SK-N-SH (cell line): ENCODE measurements around the gene PRSS38. TPM values are rescaled to one million over a fixed set of nuclear protein-coding genes. Genes with fewer than 3 reads are reported as not detected.

Source experiments
- CTCF ChIA-PET: fragments of 300-600, 350-600 bp; formaldehyde crosslinking; extraction: SDS; loops from one replicate; lab custom pipeline; 2021; lab: Yijun Ruan, JAX
- POLR2A ChIA-PET: fragments of 350-600 bp; sonication (Branson Sonifier 250); formaldehyde crosslinking; extraction: SDS; loops from one replicate; lab custom pipeline; 2020; ENCODE audit warnings: antibody characterized with exemption, inconsistent platforms; lab: Yijun Ruan, JAX
- DNase-seq: peaks from one replicate; pipeline ENCODE4 v3.0.0; 2012
- H2AFZ ChIP-seq: fragments of 200-600 bp; sonication (generic); 2 replicates; pipeline ENCODE4 v1.8.1; 2016; ENCODE audit warnings: antibody characterized with exemption, mild to moderate bottlenecking, low read depth
- H3F3A ChIP-seq: fragments of 200-600 bp; sonication (generic); replicated peaks from 2 replicates; pipeline ENCODE3; 2016; ENCODE audit warnings: antibody characterized with exemption, mild to moderate bottlenecking; ENCODE audit not compliant: insufficient read depth
- H3K27ac ChIP-seq, 2 experiments: fragments of 200-500 bp in 1 of 2; fragments of 200-600 bp in 1 of 2; sonication (Bioruptor generic) in 1 of 2; sonication (generic), shearing (Covaris generic) in 1 of 2; 2 replicates each; pipeline versions ENCODE4 v1.5.1 to v1.6.1; 2014 to 2016; ENCODE audit warnings: low read depth in 2 of 2, inconsistent platforms in 1 of 2, low read length in 1 of 2, mild to moderate bottlenecking in 1 of 2, mixed read lengths in 1 of 2
- H3K27me3 ChIP-seq: fragments of 200-600 bp; sonication (generic), shearing (Covaris generic); 2 replicates; pipeline ENCODE4 v1.6.1; 2016; ENCODE audit warnings: mixed run types; ENCODE audit not compliant: insufficient read depth
- H3K36me3 ChIP-seq, 2 experiments: fragments of 200-500 bp in 1 of 2; fragments of 200-600 bp in 1 of 2; sonication (Bioruptor generic) in 1 of 2; sonication (generic) in 1 of 2; replicated peaks in 1 of 2; 2 replicates each; pipeline versions ENCODE3 to v1.5.1; 2014 to 2016; ENCODE audit warnings: low read length in 1 of 2, mild to moderate bottlenecking in 1 of 2; ENCODE audit not compliant: insufficient read depth in 2 of 2, control insufficient read depth in 1 of 2
- H3K4me1 ChIP-seq, 2 experiments: fragments of 200-500 bp in 1 of 2; fragments of 200-600 bp in 1 of 2; sonication (Bioruptor generic) in 1 of 2; sonication (generic), shearing (Covaris generic) in 1 of 2; 2 replicates each; pipeline versions ENCODE4 v1.5.1 to v1.6.1; 2014 to 2016; ENCODE audit warnings: low read depth in 1 of 2, low read length in 1 of 2, mixed run types in 1 of 2; ENCODE audit not compliant: insufficient read depth in 2 of 2, control insufficient read depth in 1 of 2
- H3K4me2 ChIP-seq: fragments of 200-600 bp; sonication (generic), shearing (Covaris generic); 2 replicates; pipeline ENCODE4 v1.6.1; 2017; ENCODE audit warnings: mixed run types
- H3K4me3 ChIP-seq, 2 experiments: fragments of 200-500 bp in 1 of 2; fragments of 200-600 bp in 1 of 2; sonication (Bioruptor generic) in 1 of 2; sonication (generic), shearing (Covaris generic) in 1 of 2; 2 replicates each; pipeline versions ENCODE4 v1.5.1 to v1.8.1; 2014 to 2016; ENCODE audit warnings: low read depth in 2 of 2, inconsistent platforms in 1 of 2, low read length in 1 of 2, mild to moderate bottlenecking in 1 of 2, mixed read lengths in 1 of 2, moderate library complexity in 1 of 2
- H3K79me2 ChIP-seq: fragments of 200-600 bp; sonication (generic); 2 replicates; pipeline ENCODE4 v1.8.1; 2017; ENCODE audit warnings: mild to moderate bottlenecking; ENCODE audit not compliant: insufficient read depth
- H3K9ac ChIP-seq: fragments of 200-600 bp; sonication (generic); 2 replicates; pipeline ENCODE4 v1.6.1; 2017; ENCODE audit warnings: mixed run types
- H3K9me2 ChIP-seq: fragments of 200-600 bp; sonication (generic); 2 replicates; pipeline ENCODE4 v1.6.1; 2017; ENCODE audit warnings: mixed run types
- H3K9me3 ChIP-seq: fragments of 200-600 bp; sonication (generic); 2 replicates; pipeline ENCODE4 v1.6.1; 2017; ENCODE audit warnings: mixed run types, mild to moderate bottlenecking, moderate library complexity
- H4K20me1 ChIP-seq: fragments of 200-600 bp; sonication (generic); 2 replicates; pipeline ENCODE4 v1.6.1; 2017; ENCODE audit warnings: mild to moderate bottlenecking, mixed run types; ENCODE audit not compliant: insufficient read depth
- CTCF ChIP-seq: fragments of 200-600 bp; sonication (generic); IDR thresholded peaks from 2 replicates; pipeline ENCODE4 v1.6.1; 2017; ENCODE audit warnings: antibody characterized with exemption, mild to moderate bottlenecking, moderate library complexity
- EP300 ChIP-seq, 2 experiments: IDR thresholded peaks; 2 replicates each; pipeline versions ENCODE4 v1.4.0 to v1.6.1; 2012; ENCODE audit warnings: borderline replicate concordance in 1 of 2, low read depth in 1 of 2, low read length in 1 of 2
- FOXJ3 ChIP-seq: sonication (generic); formaldehyde crosslinking; IDR thresholded peaks from 2 replicates; pipeline ENCODE4 v1.5.1; 2020; ENCODE audit warnings: mild to moderate bottlenecking, missing genetic modification reagents
- GABPA ChIP-seq: IDR thresholded peaks from 2 replicates; pipeline ENCODE4 v1.4.0; 2012; ENCODE audit warnings: low read depth, mild to moderate bottlenecking
- JUND ChIP-seq: IDR thresholded peaks from 2 replicates; pipeline ENCODE4 v1.4.0; 2012
- MEF2A ChIP-seq: IDR thresholded peaks from 2 replicates; pipeline ENCODE4 v1.4.0; 2012; ENCODE audit warnings: low read depth, borderline replicate concordance
- MXI1 ChIP-seq: IDR thresholded peaks from 2 replicates; pipeline ENCODE4 v1.6.1; 2012; ENCODE audit warnings: mild to moderate bottlenecking, low read depth, low read length, improper control_type of control experiment
- NFIC ChIP-seq: IDR thresholded peaks from 2 replicates; pipeline ENCODE4 v1.4.0; 2012; ENCODE audit warnings: borderline replicate concordance
- NRF1 ChIP-seq: IDR thresholded peaks from 2 replicates; pipeline ENCODE4 v1.6.1; 2012; ENCODE audit warnings: low read depth, mild to moderate bottlenecking, low read length
- PBX3 ChIP-seq: IDR thresholded peaks from 2 replicates; pipeline ENCODE4; 2012
- RCOR1 ChIP-seq: fragments of 150-350 bp; IDR thresholded peaks from 2 replicates; pipeline ENCODE4 v1.6.1; 2017; ENCODE audit warnings: antibody characterized with exemption, low read length
- REST ChIP-seq: IDR thresholded peaks from 2 replicates; pipeline ENCODE4 v1.6.1; 2012; ENCODE audit warnings: mild to moderate bottlenecking, low read depth, low read length, moderate library complexity
- RXRA ChIP-seq: IDR thresholded peaks from 2 replicates; pipeline ENCODE4 v1.4.0; 2012; ENCODE audit warnings: low read depth, mild to moderate bottlenecking, borderline replicate concordance
- TCF12 ChIP-seq: IDR thresholded peaks from 2 replicates; pipeline ENCODE4 v1.4.0; 2012
- TEAD4 ChIP-seq: IDR thresholded peaks from 2 replicates; pipeline ENCODE4 v1.4.0; 2012; ENCODE audit warnings: mild to moderate bottlenecking, borderline replicate concordance; ENCODE audit not compliant: insufficient read depth
- USF1 ChIP-seq: IDR thresholded peaks from 2 replicates; pipeline ENCODE4 v1.4.0; 2012; ENCODE audit warnings: low read depth, borderline replicate concordance
- WGBS: methylation state at CpG from one replicate; pipeline ENCODE4 v1.1.6; 2017; ENCODE audit warnings: low lambda C conversion rate; 5-methylcytosine and 5-hydroxymethylcytosine counted together
- polyA plus RNA-seq, 3 experiments: library from polyadenylated mRNA; depleted of rRNA; stranded (reverse); fragments of >200 nt; gene quantifications; 2 replicates each; pipeline ENCODE4 v1.2.3, GENCODE V29; 2012

The PRSS38 gene
- polyA plus RNA-seq, 1 of the 3 experiments (the other 2 are of a cell fraction): not detected

- Histone ChIP-seq H3K9me3 (no peaks in the 10 kb centered on the region), H3K9ac (no peak overlapping the region), H3K27ac (no peak overlapping the region), H3K4me1 (peaks cover 14 to 18% of the 10 kb centered on the region in 2 experiments), H3K27me3 (no peaks in the 10 kb centered on the region), H3F3A (no peaks in the 10 kb centered on the region), H3K79me2 (no peaks in the 10 kb centered on the region)
- POLR2A ChIA-PET: no interaction called here
- no peak for DNase-seq
- CTCF ChIA-PET: no interaction called here
- WGBS: 51% methylated on average over 11 of the region's 16 CpGs
- no peak for TF ChIP-seq NFIC
- TF ChIP-seq MEF2A: no peak
- no peak for TF ChIP-seq REST
- no peak for TF ChIP-seq TEAD4
- no peak for TF ChIP-seq RCOR1
- no peak for TF ChIP-seq CTCF
- TF ChIP-seq JUND: no peak
- no peak for TF ChIP-seq USF1
- TF ChIP-seq, all 33 proteins: peak for 0
- Histone ChIP-seq H3K9me2 (no peaks in the 10 kb centered on the region), H2AFZ (no peak overlapping the region), H3K4me2 (no peak overlapping the region), H3K4me3 (no peak overlapping the region), H3K36me3 (no peaks in the 10 kb centered on the region), H4K20me1 (no peaks in the 10 kb centered on the region)
These were observed 17.2 kb upstream of the PRSS38 start for GRCh38 chr1:227798078-227798802.

- WGBS: 4% methylated on average over 1 of the region's 1 CpG
- H3K27me3 ChIP-seq: no peaks in the 10 kb centered on the region
- POLR2A ChIA-PET: no interaction called here
- H3K36me3 ChIP-seq: no peaks in the 10 kb centered on the region
- H3K79me2 ChIP-seq: no peaks in the 10 kb centered on the region
- H3K27ac ChIP-seq: no peak overlapping the region
- no peaks in the 10 kb centered on the region for H3K9me2 ChIP-seq
- no peaks in the 10 kb centered on the region for H3K9me3 ChIP-seq
- H3K4me3 ChIP-seq: no peak overlapping the region
- no peak overlapping the region for H3K4me2 ChIP-seq
- H3K4me1 ChIP-seq: peaks cover 1 to 3% of the 10 kb centered on the region in 2 experiments; a peak in 3 of 4 replicates
- CTCF ChIA-PET: interaction anchor here (1.2 kb wide), 1 partner anchor 350 kb away, joined by 3 read pairs; no protein-coding TSS in a partner anchor
- no peak overlapping the region for H3K9ac ChIP-seq
- no peaks in the 10 kb centered on the region for H3F3A ChIP-seq
- H4K20me1 ChIP-seq: no peaks in the 10 kb centered on the region
- no peak for DNase-seq
- no peak overlapping the region for H2AFZ ChIP-seq
- no peak for TF ChIP-seq JUND
- no peak for TF ChIP-seq NRF1
- no peak for TF ChIP-seq TEAD4
- TF ChIP-seq MXI1: no peak
- no peak for TF ChIP-seq REST
- no peak for TF ChIP-seq FOXJ3
- no peak for TF ChIP-seq GABPA
- no peak for TF ChIP-seq PBX3
- no peak for TF ChIP-seq TCF12
- TF ChIP-seq EP300 (IDR thresholded peaks at IDR 0.05; ENCODE audit: borderline replicate concordance in 1 of 2, low read depth in 1 of 2, low read length in 1 of 2): no peak
- no peak for TF ChIP-seq RXRA
These were observed 15.7 kb upstream of the PRSS38 start for GRCh38 chr1:227799756-227800155.
